ENCODE results near the gene KRTAP5-8.

DNA sequence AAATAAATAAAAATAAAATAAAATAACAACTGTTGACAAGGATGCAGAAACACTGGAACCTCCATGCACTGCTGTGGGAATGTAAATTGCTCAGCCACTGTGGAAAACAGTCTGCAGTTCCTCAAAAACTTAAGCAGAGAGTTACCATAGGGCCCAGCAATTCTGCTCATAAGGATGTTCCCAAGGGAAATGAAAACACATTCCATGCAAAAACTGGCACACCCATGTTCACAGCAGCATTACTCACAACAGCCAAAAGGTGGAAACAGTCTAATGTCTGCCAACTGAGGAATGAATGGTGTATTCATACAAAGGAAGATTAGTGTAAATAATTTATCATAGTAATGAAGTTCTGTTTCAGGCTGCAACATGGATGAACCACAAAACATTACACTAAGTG is 24.3 kb downstream of the KRTAP5-8 start:
- no peak for TF ChIP-seq EP300 (IDR thresholded peaks at IDR 0.05)
- TF ChIP-seq POLR2A (IDR thresholded peaks at IDR 0.05): no peak
- TF ChIP-seq, protein P1, sequence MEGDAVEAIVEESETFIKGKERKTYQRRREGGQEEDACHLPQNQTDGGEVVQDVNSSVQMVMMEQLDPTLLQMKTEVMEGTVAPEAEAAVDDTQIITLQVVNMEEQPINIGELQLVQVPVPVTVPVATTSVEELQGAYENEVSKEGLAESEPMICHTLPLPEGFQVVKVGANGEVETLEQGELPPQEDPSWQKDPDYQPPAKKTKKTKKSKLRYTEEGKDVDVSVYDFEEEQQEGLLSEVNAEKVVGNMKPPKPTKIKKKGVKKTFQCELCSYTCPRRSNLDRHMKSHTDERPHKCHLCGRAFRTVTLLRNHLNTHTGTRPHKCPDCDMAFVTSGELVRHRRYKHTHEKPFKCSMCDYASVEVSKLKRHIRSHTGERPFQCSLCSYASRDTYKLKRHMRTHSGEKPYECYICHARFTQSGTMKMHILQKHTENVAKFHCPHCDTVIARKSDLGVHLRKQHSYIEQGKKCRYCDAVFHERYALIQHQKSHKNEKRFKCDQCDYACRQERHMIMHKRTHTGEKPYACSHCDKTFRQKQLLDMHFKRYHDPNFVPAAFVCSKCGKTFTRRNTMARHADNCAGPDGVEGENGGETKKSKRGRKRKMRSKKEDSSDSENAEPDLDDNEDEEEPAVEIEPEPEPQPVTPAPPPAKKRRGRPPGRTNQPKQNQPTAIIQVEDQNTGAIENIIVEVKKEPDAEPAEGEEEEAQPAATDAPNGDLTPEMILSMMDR (IDR thresholded peaks at IDR 0.05): no peak

All from stomach (tissue), 4 donors.